LNCaP clone FGC (cell line): ENCODE results near the gene TTC39C.

ENCODE experiments used
- DNase-seq: peaks from one replicate; pipeline ENCODE4 v3.0.0-alpha.2; 2011; ENCODE audit warnings: low read depth
- H3K4me3 ChIP-seq: 2 replicates; pipeline ENCODE4 v1.5.1; 2011; ENCODE audit warnings: mild to moderate bottlenecking, low read depth, low read length, control low read depth
- TF ChIP-seq, protein P1 (sequence below): IDR thresholded peaks from 2 replicates; pipeline ENCODE4 v1.5.1; 2012; ENCODE audit warnings: mild to moderate bottlenecking; ENCODE audit not compliant: control insufficient read depth, insufficient read depth; ENCODE audit errors: extremely low read depth

Gene TTC39C

DNA sequence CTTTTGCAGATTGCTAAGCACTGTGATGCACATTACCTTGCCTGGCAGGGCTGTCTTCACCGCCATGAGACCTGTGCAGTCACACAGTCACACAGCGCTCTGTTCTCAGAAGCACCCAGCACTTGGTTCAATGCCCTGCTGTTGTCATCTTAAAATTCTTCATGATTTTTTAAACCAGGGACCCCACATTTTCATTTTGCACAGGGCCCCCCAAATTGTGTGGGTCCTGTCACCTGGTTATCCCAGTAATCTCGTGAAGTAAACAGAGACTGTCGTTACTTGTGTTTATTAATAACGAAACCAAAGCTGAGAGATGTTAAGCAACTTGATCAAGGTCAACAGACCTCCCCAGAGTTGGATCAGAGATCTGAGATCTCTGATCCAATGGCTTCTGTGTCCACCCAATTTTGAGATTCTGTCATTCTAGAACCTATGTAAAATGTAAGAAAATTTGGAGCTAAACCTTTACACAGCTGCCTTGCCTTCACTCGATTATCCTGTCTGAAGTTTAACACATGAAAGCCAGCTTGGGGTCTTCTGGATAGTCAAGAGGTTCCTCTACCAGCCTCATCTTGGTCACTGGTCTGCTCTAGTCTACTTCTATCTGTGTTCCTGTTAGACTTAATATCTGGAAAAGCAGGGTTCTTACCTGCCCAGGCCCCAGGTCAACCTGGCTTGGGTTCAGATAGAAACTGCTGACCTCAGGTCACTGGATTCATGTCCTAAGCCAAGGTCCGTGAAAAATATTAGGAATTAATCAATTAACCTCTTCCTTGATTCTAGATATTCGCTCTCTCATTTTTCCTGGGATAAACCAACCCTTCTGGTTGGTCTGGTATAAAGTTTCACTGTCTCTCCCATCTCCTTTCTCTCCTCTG lies 13.7 kb upstream of the TTC39C start:
- no peak overlapping the region for H3K4me3 ChIP-seq
- TF ChIP-seq, protein P1, sequence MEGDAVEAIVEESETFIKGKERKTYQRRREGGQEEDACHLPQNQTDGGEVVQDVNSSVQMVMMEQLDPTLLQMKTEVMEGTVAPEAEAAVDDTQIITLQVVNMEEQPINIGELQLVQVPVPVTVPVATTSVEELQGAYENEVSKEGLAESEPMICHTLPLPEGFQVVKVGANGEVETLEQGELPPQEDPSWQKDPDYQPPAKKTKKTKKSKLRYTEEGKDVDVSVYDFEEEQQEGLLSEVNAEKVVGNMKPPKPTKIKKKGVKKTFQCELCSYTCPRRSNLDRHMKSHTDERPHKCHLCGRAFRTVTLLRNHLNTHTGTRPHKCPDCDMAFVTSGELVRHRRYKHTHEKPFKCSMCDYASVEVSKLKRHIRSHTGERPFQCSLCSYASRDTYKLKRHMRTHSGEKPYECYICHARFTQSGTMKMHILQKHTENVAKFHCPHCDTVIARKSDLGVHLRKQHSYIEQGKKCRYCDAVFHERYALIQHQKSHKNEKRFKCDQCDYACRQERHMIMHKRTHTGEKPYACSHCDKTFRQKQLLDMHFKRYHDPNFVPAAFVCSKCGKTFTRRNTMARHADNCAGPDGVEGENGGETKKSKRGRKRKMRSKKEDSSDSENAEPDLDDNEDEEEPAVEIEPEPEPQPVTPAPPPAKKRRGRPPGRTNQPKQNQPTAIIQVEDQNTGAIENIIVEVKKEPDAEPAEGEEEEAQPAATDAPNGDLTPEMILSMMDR = no peak
- DNase-seq = no peak

DNA sequence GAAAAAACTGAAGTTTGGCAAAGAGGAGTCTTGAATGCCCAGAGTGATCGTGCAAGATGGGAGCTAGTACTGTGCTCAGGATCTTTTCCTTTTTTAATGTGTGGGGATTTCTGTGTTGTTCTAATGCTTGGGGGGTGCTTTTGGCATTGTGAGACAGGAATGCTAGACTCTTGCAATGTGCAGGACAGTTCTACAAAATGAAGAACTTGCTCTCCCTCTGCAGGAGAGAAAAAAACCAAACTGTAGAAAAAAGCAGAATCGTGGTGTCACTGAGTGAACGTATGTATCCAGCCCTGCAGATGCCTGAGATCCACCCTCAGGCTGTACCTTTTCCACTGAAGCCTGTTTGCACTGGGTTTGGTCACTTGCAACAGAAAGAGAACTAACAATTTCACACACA lies 12.1 kb upstream of the TTC39C start:
- DNase-seq = no peak
- TF ChIP-seq, protein P1 = no peak
- H3K4me3 ChIP-seq = no peak overlapping the region

DNA sequence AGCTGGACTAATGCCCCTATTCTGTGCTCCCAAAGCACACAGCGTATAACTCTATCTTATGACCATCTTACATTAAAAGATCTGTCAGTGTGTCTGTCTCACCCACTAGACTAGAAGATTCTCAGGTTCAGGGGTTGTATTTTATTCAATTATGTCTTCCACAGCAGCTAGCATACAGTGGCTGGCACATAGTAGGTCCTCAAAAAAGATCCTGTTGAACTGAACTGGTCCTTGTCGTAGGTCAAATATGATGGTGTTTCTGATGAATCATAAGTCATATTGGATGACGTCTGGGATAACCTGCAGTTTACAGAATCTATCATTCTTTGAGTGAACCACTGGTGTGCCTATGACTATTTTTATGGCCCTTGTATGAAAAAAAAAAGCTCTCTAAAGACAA lies 11.3 kb upstream of the TTC39C start:
- no peak overlapping the region for H3K4me3 ChIP-seq
- no peak for DNase-seq
- TF ChIP-seq, protein P1 = no peak

DNA sequence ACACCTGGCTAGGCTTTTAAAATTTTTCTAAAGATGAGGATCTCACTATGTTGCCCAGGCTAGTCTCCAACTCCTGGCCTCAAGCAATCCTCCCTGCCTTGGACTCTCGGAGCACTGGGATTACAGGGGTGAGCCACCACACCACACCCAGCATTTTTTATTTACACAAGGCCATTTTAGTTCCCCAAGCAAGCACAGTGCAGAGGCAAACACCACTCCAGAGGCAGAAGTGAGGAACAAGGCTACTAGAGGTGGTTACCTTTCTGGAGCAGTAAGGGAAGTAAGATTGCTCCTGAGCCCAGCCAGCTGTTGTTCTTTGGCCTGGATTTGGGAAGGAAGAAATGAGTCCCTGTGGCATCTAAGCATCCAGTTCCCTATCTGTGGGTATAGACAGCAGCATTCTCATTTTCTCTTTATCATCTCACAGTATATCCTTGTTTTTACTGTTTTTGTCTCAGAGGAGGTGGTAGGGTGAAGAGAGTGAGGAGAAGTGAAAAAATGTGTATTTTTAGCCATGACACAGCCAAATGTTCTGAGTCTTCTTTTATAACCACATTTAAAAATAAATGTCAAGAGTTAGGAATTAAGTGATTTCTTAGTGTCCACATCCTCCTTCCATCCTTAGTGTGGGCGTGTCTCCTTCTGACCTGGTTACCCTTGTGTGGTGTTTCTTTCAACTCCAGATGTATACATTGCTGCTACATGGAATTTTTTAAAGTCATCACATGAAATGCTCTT lies 10.5 kb upstream of the TTC39C start:
- no peak for DNase-seq
- TF ChIP-seq, protein P1 = no peak

DNA sequence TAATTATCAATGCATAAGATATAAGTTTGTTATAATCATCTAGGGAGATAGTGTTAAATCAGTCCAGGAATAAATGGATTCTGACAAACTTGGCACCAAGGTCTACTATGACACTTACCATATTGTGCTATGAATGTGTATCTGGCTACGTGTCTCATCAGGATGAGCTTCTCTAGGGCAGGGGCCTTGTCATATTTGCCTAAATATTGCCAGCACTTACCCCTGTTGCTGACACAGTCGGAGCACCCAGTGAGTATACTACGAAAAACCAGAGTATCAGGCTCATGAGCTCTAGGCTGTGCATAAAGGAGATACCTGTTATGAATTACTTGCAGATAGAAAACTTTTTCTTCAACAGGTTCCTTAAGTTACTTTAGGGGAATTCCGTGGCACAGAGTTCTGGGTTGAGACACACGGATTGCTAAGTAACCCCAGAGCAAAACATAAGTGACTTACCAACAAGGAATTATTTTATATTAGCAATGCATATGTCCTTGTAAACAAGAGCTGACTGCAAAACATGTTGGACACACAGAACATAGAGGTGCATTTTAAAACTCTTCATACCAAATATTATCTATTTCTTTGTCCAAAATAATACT lies 7.7 kb upstream of the TTC39C start:
- DNase-seq = no peak
- TF ChIP-seq, protein P1 = no peak
- no peak overlapping the region for H3K4me3 ChIP-seq

More for the DNA sequence above, 10.5 kb upstream of the TTC39C start:
- no peak overlapping the region for H3K4me3 ChIP-seq

DNA sequence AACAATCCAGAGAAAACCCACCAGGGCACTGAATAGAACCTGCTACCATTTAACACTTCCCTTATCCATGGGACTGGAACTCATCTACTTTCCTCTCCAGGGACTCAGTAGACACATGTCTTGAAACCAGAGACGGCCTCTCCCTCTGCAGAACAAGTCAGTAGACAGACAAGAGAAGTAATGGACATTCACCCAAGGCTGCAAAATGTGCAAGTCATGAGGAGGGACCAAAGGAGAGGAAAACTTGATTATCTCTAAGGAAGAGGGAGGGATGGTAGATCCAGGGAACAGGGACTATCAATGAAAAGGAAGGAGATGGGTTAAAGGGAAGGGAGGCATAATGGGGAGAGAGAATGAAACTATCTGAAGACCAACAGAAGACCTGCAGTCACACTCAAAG lies 5.3 kb upstream of the TTC39C start:
- H3K4me3 ChIP-seq = no peak overlapping the region
- TF ChIP-seq, protein P1 = no peak
- no peak for DNase-seq
